Panc1 (cell line): ENCODE results near the gene CNNM4. TPM values are rescaled to one million over a fixed set of nuclear protein-coding genes. Genes with fewer than 3 reads are reported as not detected.

Source experiments
- ATAC-seq: fragments of 200-7000 bp; cut with Tn5 transposase; 2 replicates; pipeline ENCODE4 v1.9.1; 2020; ENCODE audit warnings: mild to moderate bottlenecking, moderate library complexity
- BruUV-seq: library from RNA; stranded (reverse); fragments of 400-500 nt; replicated peaks from 2 replicates; lab custom pipeline; 2021; lab: Mats Ljungman, UMichigan
- CTCF ChIA-PET: fragments of 300-600 bp; sonication (Branson Sonifier 250); formaldehyde crosslinking; loops from one replicate; lab custom pipeline; 2022; ENCODE audit warnings: antibody characterized with exemption; lab: Charles Lee
- POLR2A ChIA-PET: fragments of 300-600 bp; sonication (Branson Sonifier 250); formaldehyde crosslinking; loops from one replicate; lab custom pipeline; 2022; ENCODE audit warnings: antibody characterized with exemption; lab: Charles Lee
- DNase-seq: peaks from one replicate; pipeline ENCODE4 v3.0.0-alpha.2; 2010; ENCODE audit warnings: low read depth, low spot score
- H3K27ac ChIP-seq: 2 replicates; pipeline ENCODE4 v1.5.1; 2011; ENCODE audit warnings: mild to moderate bottlenecking, low read length, inconsistent platforms
- H3K27me3 ChIP-seq: fragments of 200-500 bp; sonication (Bioruptor generic); 2 replicates; pipeline ENCODE4 v1.6.0; 2014; ENCODE audit warnings: low read length, inconsistent platforms; ENCODE audit not compliant: control insufficient read depth, insufficient read depth
- H3K36me3 ChIP-seq: fragments of 200-500 bp; sonication (Bioruptor generic); 2 replicates; pipeline ENCODE4 v1.5.1; 2014; ENCODE audit warnings: inconsistent platforms, mild to moderate bottlenecking, low read length, moderate library complexity; ENCODE audit not compliant: control insufficient read depth, insufficient read depth
- H3K4me1 ChIP-seq: 2 replicates; pipeline ENCODE4 v1.5.1; 2011; ENCODE audit warnings: inconsistent platforms, mild to moderate bottlenecking, low read length, moderate library complexity; ENCODE audit not compliant: control insufficient read depth, insufficient read depth
- H3K4me3 ChIP-seq, 2 experiments: 2 replicates each; pipeline ENCODE4 v1.5.1; 2011 to 2012; ENCODE audit warnings: low read depth in 2 of 2, low read length in 2 of 2, mild to moderate bottlenecking in 2 of 2, inconsistent platforms in 1 of 2, moderate library complexity in 1 of 2
- H3K9me3 ChIP-seq: fragments of 200-500 bp; sonication (Bioruptor generic); 2 replicates; pipeline ENCODE4 v1.5.1; 2014; ENCODE audit warnings: low read depth, mild to moderate bottlenecking, inconsistent platforms, low read length, moderate library complexity; ENCODE audit not compliant: control insufficient read depth, insufficient read depth
- CTCF ChIP-seq: fragments of 450-650 bp; IDR thresholded peaks from 2 replicates; pipeline ENCODE4 v1.5.1; 2017; ENCODE audit warnings: mild to moderate bottlenecking
- POLR2AphosphoS5 ChIP-seq: IDR thresholded peaks from 2 replicates; pipeline ENCODE4 v1.6.1; 2012; ENCODE audit warnings: mild to moderate bottlenecking, low read depth, low read length, moderate library complexity
- REST ChIP-seq, 2 experiments: IDR thresholded peaks; 2 replicates each; pipeline ENCODE4 v1.6.1; 2011 to 2012; ENCODE audit warnings: low read depth in 2 of 2, control low read depth in 1 of 2, low read length in 1 of 2, mild to moderate bottlenecking in 1 of 2, moderate library complexity in 1 of 2; ENCODE audit not compliant: insufficient read depth in 1 of 2
- SIN3A ChIP-seq: IDR thresholded peaks from 2 replicates; pipeline ENCODE4 v1.6.1; 2012; ENCODE audit warnings: low read depth, mild to moderate bottlenecking, low read length, moderate library complexity, borderline replicate concordance; ENCODE audit not compliant: insufficient read depth
- TCF7L2 ChIP-seq: IDR thresholded peaks from 2 replicates; pipeline ENCODE4 v1.6.1; 2011; ENCODE audit warnings: mild to moderate bottlenecking, low read depth, low read length, inconsistent platforms
- in situ Hi-C: cut with HindIII; loops from 2 replicates; pipeline ENCODE4 v1.10.0; 2016; ENCODE audit warnings: low sequenced_read_pairs, low pct_unique_long_range_greater_than_20kb
- intact Hi-C: fragments of 100-400 bp; cut with micrococcal nuclease; formaldehyde crosslinking; loops from one replicate; pipeline ENCODE4 v1.10.0; 2022; ENCODE audit not compliant: unreplicated experiment
- total RNA-seq: library from RNA; stranded (reverse); gene quantifications from one replicate; pipeline ENCODE4 v1.2.1, GENCODE V29; 2021; ENCODE audit not compliant: unreplicated experiment

Gene CNNM4
- total RNA-seq, 1 experiment from 2014 or later = 15.7 TPM

- ChIA-PET CTCF (no interaction called here), POLR2A (no interaction called here)
- H3K27me3 ChIP-seq = no peaks in the 10 kb centered on the region
- TF ChIP-seq CTCF = no peak
- no peak for TF ChIP-seq SIN3A
- TF ChIP-seq TCF7L2 = no peak
- TF ChIP-seq POLR2AphosphoS5 = no peak
- no peak for TF ChIP-seq REST (IDR thresholded peaks at IDR 0.05; ENCODE audit: insufficient read depth in 1 of 2, low read depth in 2 of 2, low read length in 1 of 2)
- in situ Hi-C loops = no loop called here
- ATAC-seq (no peak), DNase-seq (no peak)
- H3K36me3 ChIP-seq = no peaks in the 10 kb centered on the region
- H3K9me3 ChIP-seq = no peaks in the 10 kb centered on the region
- H3K4me1 ChIP-seq = peaks cover 4% of the 10 kb centered on the region; the same call in 1 of the 2 replicates
- no peak overlapping the region for H3K4me3 ChIP-seq
- BruUV-seq = no TSS peak
- H3K27ac ChIP-seq = no peak overlapping the region
- intact Hi-C loops = no loop called here
Measured at GRCh38 chr2:96754317-96754716, 6.4 kb upstream of the CNNM4 start.

- DNase-seq (no peak), ATAC-seq (no peak)
- no peak overlapping the region for H3K4me3 ChIP-seq
- peaks cover 10% of the 10 kb centered on the region for H3K4me1 ChIP-seq
- in situ Hi-C loops = no loop called here
- ChIA-PET POLR2A (no interaction called here), CTCF (interaction anchor here (0.6 to 0.7 kb wide), 2 partner anchors 15 to 203 kb away, joined by 3 read pairs; no protein-coding TSS in a partner anchor)
- H3K27ac ChIP-seq = no peak overlapping the region
- no TSS peak for BruUV-seq
- no peaks in the 10 kb centered on the region for H3K27me3 ChIP-seq
- H3K36me3 ChIP-seq = no peaks in the 10 kb centered on the region
- intact Hi-C loops = no loop called here
- no peaks in the 10 kb centered on the region for H3K9me3 ChIP-seq
- TF ChIP-seq POLR2AphosphoS5 (no peak), TCF7L2 (no peak), REST (IDR thresholded peaks at IDR 0.05; ENCODE audit: insufficient read depth in 1 of 2, low read depth in 2 of 2, low read length in 1 of 2) (no peak), SIN3A (no peak), CTCF (no peak)
Measured at GRCh38 chr2:96756788-96757476, 3.8 kb upstream of the CNNM4 start.
